ENCODE measurements around the gene FCN2.

DNA sequence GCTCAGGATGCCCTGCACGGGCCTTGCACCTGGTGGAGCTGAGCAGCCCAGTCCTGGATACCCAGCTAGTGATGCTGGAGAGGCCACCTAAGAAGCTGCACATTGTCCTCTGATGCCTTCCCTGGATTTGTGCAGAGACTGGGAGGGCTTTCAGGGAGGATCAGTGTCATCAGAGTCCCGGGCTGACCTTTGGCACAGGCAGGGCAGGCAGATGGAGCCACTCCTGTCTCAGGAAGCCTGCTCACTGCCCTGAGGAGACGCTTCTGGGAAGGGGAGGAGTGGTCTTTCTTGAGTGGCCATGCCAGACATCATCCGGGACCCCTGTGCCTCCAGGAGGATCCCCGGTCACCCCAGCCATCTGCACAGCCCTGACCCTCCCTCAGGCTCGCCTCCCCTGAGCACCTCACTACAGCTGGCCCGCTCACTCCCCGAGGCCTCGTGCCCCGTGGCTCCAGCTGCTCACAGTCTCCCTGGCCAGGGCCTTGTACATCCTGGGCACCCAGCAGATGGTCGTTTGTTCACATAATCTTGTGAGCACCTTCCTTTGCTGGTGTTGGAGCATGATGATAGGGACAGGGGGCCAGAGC is 47.2 kb upstream of the FCN2 start:
- TF ChIP-seq POLR2A (IDR thresholded peaks at IDR 0.05) (no peak), POLR2AphosphoS5 (IDR thresholded peaks at IDR 0.05) (no peak)
